M059J (cell line): ENCODE data around the gene RTF1. TPM values are rescaled to one million over a fixed set of nuclear protein-coding genes. Genes with fewer than 3 reads are reported as not detected.
"Not testable (repeated sequence)": the region's sequence is repeated elsewhere in the genome, so short reads cannot be mapped to it uniquely, and the experiment has no call there.

Source experiments
- DNase-seq: peaks from one replicate; pipeline ENCODE4 v3.0.0-alpha.2; 2012; ENCODE audit warnings: low read depth
- total RNA-seq: library from RNA; depleted of rRNA; stranded (reverse); fragments of >200 nt; shearing (Covaris generic); gene quantifications from 2 replicates; pipeline ENCODE4 v1.2.3, GENCODE V29; 2014; rRNA removed

Gene RTF1
- total RNA-seq, result 29.8 and 40.8 TPM in 2 replicates

- DNase-seq, result peak; percentile 83
These were observed at the start of gene RTF1 for GRCh38 chr15:41416742-41417417. TSS of gene RTF1 (plus strand) at chr15:41417095. CDS start at chr15:41417116, 21 bp downstream.

GRCh38 chr15:41367418-41367817 is 49.5 kb upstream of the RTF1 start:
- no peak for DNase-seq

DNA sequence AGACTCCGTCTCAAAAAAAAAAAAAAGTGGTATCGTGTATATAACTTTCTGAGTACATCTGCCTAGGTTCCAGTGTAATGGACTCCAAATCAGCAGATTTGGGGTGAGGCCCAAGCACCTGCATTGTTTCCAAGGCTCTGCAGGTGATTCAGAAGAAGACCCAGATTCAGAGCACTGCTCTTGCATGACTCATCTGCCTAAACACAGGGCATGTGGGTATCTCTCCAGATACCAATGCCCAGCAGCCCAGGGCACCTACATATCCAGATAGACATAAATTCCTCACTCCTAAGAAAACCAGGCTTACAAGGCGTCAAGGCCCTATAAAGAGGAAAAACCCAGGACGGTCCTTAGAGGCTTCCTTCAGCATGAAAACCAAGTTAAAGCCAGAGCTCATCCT is 38.9 kb upstream of the RTF1 start:
- peak; percentile 31 for DNase-seq

- DNase-seq, result not testable (repeated sequence)
These were observed 32.7 kb upstream of the RTF1 start for GRCh38 chr15:41383974-41384749.

DNA sequence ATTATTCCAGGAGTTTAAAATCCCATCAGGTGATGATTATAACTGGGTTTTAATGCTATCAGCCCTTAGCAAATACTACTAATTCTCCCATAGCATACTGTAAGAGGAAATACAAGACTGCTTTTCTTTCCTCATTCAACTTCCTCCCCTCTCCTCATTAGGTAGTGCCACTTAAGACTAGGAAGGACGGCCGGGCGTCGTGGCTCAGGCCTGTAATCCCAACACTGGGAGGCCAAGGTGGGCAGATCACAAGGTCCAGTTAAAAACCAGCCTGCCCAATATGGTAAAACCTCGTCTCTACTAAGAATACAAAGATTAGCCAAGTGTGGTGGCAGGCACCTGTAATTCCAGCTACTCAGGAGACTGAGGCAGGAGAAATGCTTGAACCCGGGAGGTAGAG is 29.2 kb upstream of the RTF1 start:
- DNase-seq, result no peak

DNA sequence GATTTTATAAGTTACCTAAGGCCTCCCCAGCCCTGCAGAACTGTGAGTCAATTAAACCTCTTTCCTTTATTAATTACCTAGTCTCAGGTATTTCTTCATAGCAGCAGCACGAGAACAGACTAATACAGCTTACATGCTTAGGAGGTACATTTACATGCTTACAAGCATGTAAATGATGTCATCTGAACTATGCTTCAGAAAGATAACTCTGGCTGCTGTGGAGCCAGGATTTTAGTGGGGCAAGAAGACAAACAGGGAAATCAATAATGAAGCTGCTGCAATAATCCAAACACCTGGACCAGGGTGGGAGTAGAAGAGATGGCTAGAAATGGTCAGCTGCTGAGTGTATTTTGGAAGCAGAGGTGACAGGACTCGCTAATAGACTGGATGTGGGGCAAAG is 24.2 kb upstream of the RTF1 start:
- DNase-seq, result no peak

GRCh38 chr15:41394924-41395323 is 22.0 kb upstream of the RTF1 start:
- peak; percentile 30 for DNase-seq

DNA sequence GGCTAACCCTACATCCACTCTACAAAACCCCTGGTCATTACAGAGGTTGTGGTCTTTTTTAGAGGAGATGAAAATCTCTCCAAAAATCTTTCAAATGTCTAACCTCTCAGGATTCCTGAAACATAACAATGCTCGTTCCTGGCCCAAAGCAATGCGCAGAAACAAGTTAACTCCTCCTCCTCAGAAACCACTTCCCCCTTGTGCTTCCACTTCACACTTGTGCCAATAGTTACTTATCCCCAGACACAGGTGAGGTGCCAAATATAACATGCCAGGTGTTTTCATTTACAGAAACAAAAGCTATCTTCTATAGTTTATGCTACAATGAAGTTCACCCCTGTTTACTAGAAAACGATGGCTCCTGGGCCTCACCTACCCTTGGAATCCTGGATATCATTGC is 20.8 kb upstream of the RTF1 start:
- DNase-seq, result no peak

GRCh38 chr15:41401904-41402267 is 15.0 kb upstream of the RTF1 start:
- no peak for DNase-seq

GRCh38 chr15:41407341-41407740 is 9.6 kb upstream of the RTF1 start:
- DNase-seq, result no peak

- DNase-seq, result peak; percentile 52
These were observed 8.7 kb upstream of the RTF1 start for GRCh38 chr15:41408234-41408641.

GRCh38 chr15:41411031-41411430 is 5.9 kb upstream of the RTF1 start:
- DNase-seq, result no peak

DNA sequence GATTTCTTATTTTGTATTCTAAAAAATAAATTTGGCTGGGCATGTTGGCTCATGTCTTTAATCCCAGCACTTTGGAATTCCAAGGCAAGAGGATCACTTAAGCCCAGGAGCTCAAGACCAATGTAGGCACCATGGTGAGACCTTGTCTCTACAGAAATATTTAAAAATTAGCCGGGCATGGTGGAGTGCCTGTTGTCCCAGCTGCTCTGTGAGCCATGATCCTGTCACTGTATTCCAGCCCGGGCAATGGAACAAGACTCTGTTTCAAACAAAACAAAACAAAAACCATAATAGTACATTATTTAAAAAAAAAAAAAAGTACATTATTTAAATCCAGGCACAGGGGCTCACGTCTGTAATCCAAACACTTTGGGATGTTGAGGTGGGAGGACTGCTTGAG is 5.5 kb upstream of the RTF1 start:
- no peak for DNase-seq

DNA sequence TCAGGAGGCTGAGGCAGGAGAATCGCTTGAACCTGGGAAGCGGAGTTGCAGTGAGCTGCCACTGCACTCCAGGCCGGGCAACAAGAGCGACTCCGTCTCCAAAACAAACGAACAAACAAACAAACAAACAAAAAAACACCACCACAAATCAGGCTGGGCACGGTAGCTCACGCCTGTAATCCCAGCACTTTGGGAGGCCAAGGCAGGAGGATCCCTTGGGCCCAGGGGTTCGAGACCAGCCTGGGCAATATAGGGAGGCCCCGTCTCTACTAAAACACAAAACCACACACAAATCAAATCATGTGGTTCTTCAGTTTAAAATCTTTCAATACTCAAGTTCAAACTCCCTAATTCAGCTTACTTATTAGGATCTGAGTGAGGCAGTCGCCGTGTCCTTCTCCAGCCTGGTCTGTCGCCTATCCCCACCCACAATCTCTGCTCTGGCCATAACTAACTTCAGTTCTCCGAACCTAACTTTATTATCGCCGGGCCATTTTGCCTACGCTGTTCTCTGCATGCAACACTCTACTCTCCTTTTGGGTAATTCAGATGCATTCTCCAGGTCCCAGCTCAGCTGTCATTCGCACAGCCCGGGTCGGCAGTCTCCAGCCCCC is 660 bp upstream of the RTF1 start:
- no peak for DNase-seq

DNA sequence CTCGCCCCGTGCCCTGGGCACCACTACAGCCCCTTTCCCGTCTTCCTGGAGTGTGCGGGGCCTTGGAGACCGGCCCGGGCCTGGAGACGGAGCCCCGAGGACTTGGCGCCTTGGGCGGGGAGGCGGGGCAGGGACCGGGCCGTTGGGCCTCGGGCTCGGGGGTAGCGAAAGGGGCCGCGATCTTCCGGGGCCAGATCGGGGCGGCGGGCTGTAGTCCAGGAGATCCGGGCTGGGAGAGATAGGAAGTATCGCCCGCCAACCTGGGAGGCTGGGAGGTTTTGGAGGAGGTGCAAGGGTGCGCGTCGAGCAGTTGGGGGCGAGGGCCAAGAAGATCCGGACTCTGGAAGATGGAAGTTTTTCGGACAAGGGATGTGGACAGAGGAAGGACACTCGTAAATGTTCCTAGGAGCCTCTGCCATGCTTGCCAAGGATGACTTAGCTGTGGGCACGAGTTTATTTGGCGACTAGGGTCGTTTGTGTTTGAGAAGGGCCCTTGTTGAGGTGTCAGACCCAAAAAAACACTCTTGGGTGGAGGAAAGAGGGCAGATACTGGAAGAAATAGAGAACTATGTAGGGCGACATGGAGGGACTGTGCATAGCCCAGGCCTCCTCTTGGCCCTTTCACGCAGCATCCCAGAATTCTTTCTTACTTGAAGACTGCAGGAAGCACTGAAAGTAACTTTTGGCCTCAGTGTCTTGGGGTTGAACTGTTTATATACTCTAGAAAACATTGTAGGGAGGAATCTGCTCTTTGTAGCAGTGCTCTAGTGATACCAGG is 712 bp downstream of the RTF1 start:
- peak; percentile 47 for DNase-seq

DNA sequence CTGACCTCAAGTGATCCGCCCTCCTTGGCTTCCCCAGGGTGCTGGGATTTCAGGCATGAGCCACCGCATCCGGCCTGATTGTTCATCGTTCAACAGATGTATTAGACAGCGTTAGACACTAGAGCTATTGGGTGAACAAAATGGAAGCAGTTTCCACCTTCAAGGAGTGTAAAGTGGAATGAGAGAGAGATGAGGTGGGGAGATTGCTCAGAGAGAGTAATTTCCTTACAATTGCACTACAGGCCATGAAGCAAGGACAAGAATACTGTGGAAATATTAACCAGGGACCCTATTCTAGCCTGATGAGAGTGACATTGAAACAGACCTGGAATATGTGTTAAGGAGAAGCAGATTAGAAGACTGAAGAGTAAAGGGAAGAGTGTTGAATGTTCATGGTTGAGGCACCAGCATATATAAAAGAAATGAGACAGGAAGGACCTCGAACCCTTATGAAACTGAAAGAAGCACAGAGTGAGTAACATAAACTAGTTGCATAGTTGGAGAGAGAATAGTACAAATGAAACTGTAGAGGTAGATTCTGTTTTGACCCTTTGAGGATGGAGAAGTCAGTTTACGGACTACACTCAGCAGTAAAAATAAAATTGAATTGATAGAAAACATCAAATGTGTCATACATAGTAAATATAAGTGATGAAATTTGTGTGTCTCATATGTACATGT is 7.2 kb downstream of the RTF1 start:
- no peak for DNase-seq

DNA sequence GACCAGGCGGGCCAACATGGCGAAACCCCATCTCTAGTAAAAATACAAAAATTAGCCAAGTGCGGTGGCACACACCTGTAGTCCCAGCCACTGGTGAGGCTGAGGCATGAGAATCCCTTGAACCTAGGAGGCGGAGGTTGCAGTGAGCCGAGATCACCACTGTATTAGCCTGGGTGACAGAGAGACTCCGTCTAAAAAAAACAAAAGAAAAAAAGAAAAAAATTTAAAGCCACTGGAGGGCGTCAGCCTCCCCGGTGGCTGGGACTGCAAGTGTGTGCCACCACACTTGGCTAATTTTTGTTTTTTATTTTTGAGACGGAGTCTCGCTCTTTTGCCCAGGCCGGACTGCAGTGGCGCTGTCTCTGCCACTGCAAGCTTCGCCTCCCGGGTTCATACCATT is 7.9 kb downstream of the RTF1 start:
- no peak for DNase-seq

DNA sequence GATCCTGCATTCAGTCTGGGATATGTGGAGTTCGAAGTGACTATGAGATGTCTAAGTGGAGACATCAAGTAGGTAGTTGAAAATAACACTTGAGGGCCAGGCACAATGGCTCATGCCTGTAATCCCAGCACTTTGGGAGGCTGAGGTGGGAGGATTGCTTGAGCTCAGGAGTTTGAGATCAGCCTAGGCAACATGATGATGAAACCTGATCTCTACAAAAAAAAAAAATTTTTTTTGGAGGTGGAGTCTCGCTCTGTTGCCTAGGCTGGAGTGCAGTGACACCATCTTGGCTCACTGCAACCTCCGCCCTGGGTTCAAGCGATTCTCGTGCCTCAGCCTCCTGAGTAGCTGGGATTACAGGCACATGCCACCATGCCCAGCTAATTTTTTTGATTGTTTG is 9.0 kb downstream of the RTF1 start:
- DNase-seq, result not testable (repeated sequence)

- no peak for DNase-seq
These were observed 12.4 kb downstream of the RTF1 start for GRCh38 chr15:41429003-41429890.

GRCh38 chr15:41435037-41435786 is 18.3 kb downstream of the RTF1 start:
- DNase-seq, result no peak
